ENCODE measurements around the gene PLCH1. TPM values are rescaled to one million over a fixed set of nuclear protein-coding genes. Genes with fewer than 3 reads are reported as not detected.

PLCH1 gene
- polyA plus RNA-seq, 1 donor (not counting 4 experiments of a cell fraction or from before 2014, with no cell fraction given) = 0.05 TPM

- no peaks in the 10 kb centered on the region for H3K9me1 ChIP-seq (ENCODE audit: control insufficient read depth, extremely low read depth, insufficient read depth, low read length)
Measured at GRCh38 chr3:155585384-155585783, 159.5 kb downstream of the PLCH1 start.

DNA sequence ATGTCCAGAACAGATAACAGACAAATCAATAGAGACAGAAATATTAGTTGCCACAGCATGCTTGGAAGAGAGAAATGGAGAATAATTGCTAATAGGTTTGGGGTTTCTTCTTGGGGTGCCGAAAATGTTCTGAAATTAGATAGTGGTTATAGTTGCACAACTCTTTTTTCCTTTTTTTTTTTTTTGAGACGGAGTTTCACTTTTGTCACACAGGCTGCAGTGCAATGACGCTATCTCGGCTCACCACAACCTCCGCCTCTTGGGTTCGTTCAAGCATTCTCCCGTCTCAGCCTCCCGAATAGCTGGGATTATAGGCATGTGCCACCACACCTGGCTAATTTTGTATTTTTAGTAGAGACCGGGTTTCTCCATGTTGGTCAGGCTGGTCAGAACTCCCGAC, 163.3 kb downstream of the PLCH1 start:
- Histone ChIP-seq H3K36me3 (ENCODE audit: control insufficient read depth in 2 of 2, extremely low read depth in 1 of 2, insufficient read depth in 2 of 2, low read length in 2 of 2) (no peaks in the 10 kb centered on the region), H3K9me3 (ENCODE audit: control insufficient read depth, low read depth, low read length) (no peaks in the 10 kb centered on the region), H3K9ac (ENCODE audit: control insufficient read depth, extremely low read depth, insufficient read depth, low read length) (no peak overlapping the region), H2AFZ (ENCODE audit: control insufficient read depth, low read length) (no peak overlapping the region), H3K79me2 (ENCODE audit: control insufficient read depth, insufficient read depth, low read length) (no peaks in the 10 kb centered on the region), H3K9me1 (ENCODE audit: control insufficient read depth, extremely low read depth, insufficient read depth, low read length) (no peaks in the 10 kb centered on the region), H3K27ac (ENCODE audit: control insufficient read depth, insufficient read depth, low read length) (no peak overlapping the region), H3K4me2 (ENCODE audit: control insufficient read depth, extremely low read depth, insufficient read depth, low read depth, low read length) (no peak overlapping the region), H3K27me3 (ENCODE audit: control insufficient read depth, extremely low read depth, insufficient read depth, low read length) (no peaks in the 10 kb centered on the region), H3K4me1 (ENCODE audit: control insufficient read depth, extremely low read depth, insufficient read depth, low read length) (no peaks in the 10 kb centered on the region), H4K20me1 (ENCODE audit: control insufficient read depth, extremely low read depth, insufficient read depth, low read length) (no peaks in the 10 kb centered on the region), H3K4me3 (ENCODE audit: control insufficient read depth in 2 of 3, extremely low read depth in 1 of 3, insufficient read depth in 2 of 3, low read depth in 1 of 3, low read length in 3 of 3) (no peak overlapping the region)
- dilution Hi-C loops (cut with MboI; ENCODE audit: extremely low pct_ligation_motif_present, low sequenced_read_pairs) = no loop called here
- FAIRE-seq (no peak), DNase-seq (ENCODE audit: low read depth, low spot score) (no peak)
- no peak for TF ChIP-seq CTCF (optimal IDR thresholded peaks at IDR 0.05 in 1 of 3, IDR thresholded peaks at IDR 0.05 in 1 of 3, conservative IDR thresholded peaks at IDR 0.05 in 1 of 3; ENCODE audit: extremely low read depth in 1 of 3, insufficient read depth in 2 of 3, low read length in 3 of 3)
- TF ChIP-seq EZH2 (IDR thresholded peaks at IDR 0.05; ENCODE audit: low read length) = no peak

More at GRCh38 chr3:155585384-155585783, 159.5 kb downstream of the PLCH1 start:
- Histone ChIP-seq H3K9me3 (ENCODE audit: control insufficient read depth, low read depth, low read length) (no peaks in the 10 kb centered on the region), H3K27me3 (ENCODE audit: control insufficient read depth, extremely low read depth, insufficient read depth, low read length) (no peaks in the 10 kb centered on the region), H3K36me3 (ENCODE audit: control insufficient read depth in 2 of 2, extremely low read depth in 1 of 2, insufficient read depth in 2 of 2, low read length in 2 of 2) (no peaks in the 10 kb centered on the region), H3K9ac (ENCODE audit: control insufficient read depth, extremely low read depth, insufficient read depth, low read length) (no peak overlapping the region), H2AFZ (ENCODE audit: control insufficient read depth, low read length) (no peak overlapping the region), H3K4me3 (ENCODE audit: control insufficient read depth in 2 of 3, extremely low read depth in 1 of 3, insufficient read depth in 2 of 3, low read depth in 1 of 3, low read length in 3 of 3) (no peak overlapping the region), H4K20me1 (ENCODE audit: control insufficient read depth, extremely low read depth, insufficient read depth, low read length) (no peaks in the 10 kb centered on the region), H3K27ac (ENCODE audit: control insufficient read depth, insufficient read depth, low read length) (no peak overlapping the region), H3K79me2 (ENCODE audit: control insufficient read depth, insufficient read depth, low read length) (no peaks in the 10 kb centered on the region), H3K4me1 (ENCODE audit: control insufficient read depth, extremely low read depth, insufficient read depth, low read length) (no peaks in the 10 kb centered on the region), H3K4me2 (ENCODE audit: control insufficient read depth, extremely low read depth, insufficient read depth, low read depth, low read length) (no peak overlapping the region)
- FAIRE-seq = no peak
- no peak for TF ChIP-seq CTCF (optimal IDR thresholded peaks at IDR 0.05 in 1 of 3, IDR thresholded peaks at IDR 0.05 in 1 of 3, conservative IDR thresholded peaks at IDR 0.05 in 1 of 3; ENCODE audit: extremely low read depth in 1 of 3, insufficient read depth in 2 of 3, low read length in 3 of 3)
- TF ChIP-seq EZH2 (IDR thresholded peaks at IDR 0.05; ENCODE audit: low read length) = no peak
- DNase-seq (ENCODE audit: low read depth, low spot score) = no peak
- dilution Hi-C loops (cut with MboI; ENCODE audit: extremely low pct_ligation_motif_present, low sequenced_read_pairs) = no loop called here
